GM19455 (cell line): Measurements from ENCODE around the gene TRANK1.
"Not testable (repeated sequence)": the region's sequence is repeated elsewhere in the genome, so short reads cannot be mapped to it uniquely, and the experiment has no call there.

Experiments used
- ATAC-seq: cut with Tn5 transposase; IDR thresholded peaks from one replicate; pipeline ENCODE4 v1.9.1; 2021; ENCODE audit not compliant: unreplicated experiment

Gene TRANK1

DNA sequence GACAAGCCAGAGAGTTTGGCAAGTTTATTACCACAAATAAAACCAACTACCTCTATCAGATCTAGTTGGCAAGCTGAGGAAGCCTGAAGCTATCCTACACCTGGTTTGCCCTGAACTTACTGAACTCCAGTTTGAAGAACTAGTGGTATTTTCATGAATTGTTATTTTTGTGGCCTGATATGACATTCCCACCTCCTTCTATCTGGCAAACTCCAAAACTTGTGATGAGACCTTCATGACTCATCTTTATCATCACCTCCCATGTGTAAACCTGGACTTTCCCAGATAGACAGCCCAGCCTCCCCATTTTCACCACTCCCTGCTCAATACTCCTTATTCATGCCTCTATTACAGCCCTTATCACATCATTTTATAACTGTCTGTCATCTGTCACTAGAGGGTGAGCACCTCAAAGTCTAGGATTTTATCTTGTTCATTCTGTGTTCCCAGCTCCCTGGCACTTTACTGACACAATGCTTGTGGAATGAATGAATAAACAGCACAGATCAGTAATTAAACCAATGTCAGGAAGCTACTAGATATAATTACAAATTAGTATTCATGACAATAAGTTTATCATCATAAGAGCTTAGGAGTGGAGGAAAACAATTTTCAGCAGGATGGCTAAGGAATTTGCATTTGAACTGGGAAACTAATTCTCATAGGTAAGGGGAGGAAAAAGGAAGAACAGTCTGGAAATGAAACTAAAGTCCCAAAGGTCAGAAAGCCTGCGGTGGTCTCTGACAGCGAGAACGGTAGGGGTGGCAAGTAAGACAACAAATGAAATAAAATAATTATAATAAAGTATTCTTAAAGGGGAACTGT, 13.2 kb upstream of the TRANK1 start:
- no peak for ATAC-seq

DNA sequence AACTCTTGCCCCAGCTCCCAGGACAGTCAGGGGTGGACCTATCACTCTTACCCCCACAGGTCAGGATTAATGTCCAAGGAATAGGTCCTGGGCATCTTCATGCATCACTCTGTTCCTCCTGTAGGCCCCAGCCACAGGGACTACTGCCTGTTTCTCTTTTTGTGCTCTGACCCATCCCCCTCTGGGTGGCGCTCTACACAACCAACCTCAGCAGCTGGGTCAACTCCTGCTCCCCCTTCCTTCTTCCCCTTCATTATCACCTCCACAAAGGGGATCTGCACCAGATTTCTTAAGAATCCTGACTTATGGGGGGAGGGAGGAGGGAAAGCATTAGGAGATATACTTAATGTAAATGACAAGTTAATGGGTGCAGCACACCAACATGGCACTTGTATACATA, 12.2 kb upstream of the TRANK1 start:
- no peak for ATAC-seq

DNA sequence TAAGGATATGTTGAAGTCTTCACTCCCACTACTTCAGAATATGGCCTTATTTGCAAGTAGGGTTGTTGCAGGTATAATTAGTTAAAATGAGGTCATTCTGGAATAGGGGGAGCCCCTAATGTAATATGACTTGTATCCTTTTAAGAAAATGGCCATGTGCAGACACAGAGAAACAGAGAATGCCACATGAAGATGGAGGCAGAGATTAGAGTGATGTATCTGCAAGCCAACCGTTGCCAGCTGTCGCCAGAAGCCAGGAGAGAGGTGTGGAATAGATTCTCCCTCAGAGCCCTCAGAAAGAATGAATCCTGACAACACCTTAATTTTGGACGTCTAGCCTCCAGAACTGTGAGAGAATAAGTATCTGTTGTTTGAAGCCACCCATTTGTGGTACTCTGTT, 11.3 kb upstream of the TRANK1 start:
- no peak for ATAC-seq

DNA sequence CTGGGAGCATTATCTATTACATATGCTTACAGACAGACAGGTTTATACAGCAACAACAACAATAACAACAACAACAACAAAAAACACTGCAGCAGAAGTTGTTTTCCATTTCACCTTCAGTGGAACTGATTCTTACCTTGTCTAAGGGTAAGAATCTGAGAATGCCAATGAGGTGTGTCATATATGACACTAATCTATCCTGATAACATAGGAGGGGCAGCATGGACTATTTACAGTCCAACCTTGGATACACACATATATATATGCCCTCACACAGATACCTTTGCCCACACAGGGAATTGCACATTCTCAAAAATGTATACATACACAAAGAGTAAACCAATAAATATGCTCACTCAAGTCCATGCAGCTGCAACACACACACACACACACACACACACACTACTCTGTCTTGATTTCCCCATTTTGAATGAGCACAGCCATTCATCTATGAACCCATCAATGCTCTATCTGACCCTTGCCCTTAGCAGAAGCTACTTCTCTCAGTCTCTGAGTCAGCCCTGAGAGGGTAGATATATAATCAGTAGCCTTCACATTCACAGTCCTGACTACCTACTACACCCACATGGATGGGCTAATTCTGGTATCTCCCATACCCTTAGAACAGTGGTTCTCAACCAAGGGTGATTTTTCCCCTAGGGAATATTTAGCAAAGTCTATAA, 9.7 kb upstream of the TRANK1 start:
- no peak for ATAC-seq

DNA sequence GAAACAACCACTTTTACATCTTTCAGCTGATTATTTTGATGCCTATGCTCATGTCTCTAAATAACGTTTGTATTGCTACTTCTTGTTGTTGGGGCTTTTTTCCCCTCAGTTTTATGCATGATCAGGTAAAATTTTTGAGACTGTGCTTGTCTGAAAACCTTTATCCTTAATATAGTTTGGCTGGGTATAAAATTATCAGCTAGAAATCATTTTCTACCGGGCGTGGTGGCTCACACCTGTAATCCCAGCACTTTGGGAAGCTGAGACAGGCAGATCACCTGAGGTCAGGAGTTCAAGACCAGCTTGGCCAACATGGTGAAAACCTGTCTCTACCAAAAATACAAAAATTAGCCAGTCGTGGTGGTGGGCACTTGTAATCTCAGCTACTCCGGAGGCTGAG, 3.0 kb upstream of the TRANK1 start:
- not testable (repeated sequence) for ATAC-seq

DNA sequence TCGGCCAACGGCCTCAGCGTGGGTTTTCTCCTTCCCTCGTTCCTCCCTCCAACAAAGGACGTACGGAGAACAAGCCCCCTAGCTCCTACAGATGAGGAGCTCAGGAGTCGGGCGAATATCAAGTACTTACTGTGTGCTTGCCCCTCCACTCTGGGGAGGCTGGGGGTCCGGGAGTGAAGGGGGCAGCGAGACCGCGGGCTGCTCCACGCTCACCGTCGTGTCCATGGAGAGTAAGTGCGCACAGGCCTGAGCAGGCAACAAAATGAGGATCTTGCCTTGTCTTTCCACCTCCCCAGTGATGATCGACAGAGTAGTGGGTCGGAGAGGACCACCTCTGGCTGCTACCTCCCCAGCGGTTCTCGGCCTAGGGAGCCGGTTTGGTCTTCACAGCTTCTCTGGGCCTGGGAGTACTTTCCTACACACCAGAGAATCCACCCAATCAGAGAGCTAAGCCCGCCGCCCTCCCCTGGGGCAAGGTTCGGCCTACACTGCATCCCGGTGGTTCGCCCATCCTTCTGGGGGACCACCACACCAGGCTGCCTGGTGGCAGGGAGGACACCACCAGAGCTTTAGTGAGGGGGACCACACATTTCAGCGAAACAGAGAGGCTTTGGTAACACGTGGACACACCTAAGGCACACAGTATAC, 603 bp upstream of the TRANK1 start:
- ATAC-seq = no peak

DNA sequence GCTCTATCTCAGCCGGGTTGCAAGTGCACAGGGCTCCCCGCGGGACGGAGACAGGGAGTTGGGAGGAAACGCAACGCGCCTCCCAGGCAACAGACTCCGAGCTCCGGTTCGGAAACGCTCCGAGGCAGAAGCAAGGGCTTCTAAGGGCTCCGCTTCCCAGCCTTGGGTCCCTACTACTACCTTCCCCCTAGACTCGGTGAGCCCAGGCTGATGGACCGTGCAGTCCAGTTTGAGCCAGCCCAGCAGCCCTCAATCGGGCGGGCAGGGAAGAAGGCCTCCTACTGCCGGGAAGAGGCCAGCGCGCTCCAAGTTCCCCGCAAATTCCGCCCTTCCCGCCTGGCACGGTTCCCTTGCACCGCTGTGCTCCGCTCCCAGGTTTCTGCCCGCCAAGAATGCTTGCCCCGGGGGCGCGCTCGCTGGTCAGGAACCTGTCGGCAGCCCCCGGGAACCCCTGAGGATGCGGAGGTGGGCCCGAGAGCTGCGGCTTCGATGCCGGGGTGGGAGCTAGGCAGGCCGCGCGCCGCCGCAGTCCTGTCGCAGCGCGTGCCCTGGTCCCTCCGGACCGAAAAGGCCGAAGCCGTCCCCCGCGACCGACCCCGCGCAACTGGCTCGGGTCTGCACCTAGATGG, 728 bp downstream of the TRANK1 start:
- peak; percentile 61 for ATAC-seq

DNA sequence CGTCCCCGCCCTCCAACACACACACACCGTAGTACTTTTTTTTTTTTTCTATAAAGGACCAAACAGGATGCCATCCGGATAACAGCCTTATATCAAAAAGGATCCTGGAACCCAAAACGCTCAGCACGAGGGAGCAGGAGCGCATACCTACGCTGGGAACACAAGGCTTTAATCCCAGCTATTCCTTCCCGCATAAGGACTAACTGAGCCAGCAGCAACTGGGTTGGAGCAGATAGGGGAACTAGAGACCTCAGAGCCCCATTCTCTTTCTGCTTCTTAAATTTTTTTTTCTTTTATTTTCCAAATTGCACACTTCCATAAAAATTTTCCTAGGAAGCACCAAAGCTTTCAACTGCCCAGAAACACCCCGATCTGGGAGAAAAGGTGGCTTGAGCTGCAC, 1.3 kb downstream of the TRANK1 start:
- no peak for ATAC-seq

DNA sequence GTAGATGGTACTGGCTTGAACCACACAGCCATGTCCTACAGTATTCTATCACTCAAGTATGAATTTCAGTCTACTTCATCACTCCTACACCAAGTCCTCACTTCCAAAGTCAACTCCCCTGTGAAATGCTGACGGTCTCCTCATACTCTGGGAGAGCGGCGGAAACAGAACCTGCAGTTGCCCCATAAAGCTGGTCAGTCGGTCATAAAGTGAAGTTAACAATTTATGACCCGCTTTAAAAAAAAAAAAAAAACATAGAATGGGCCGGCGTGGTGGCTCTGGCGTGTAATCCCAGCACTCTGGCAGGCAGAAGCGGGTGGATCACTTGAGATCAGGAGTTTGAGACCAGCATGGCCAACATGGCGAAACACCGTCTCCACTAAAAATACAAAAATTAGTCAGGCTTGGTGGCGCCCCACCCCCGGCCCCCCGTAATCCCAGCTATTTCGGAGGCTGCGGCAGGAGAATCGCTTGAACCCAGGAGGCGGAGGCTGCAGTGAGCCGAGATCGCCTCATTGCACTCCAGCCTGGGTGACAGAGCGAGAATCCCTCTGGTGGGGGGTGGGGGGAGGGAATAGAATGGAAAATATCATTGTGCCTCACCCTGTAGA, 2.1 kb downstream of the TRANK1 start:
- no peak for ATAC-seq

DNA sequence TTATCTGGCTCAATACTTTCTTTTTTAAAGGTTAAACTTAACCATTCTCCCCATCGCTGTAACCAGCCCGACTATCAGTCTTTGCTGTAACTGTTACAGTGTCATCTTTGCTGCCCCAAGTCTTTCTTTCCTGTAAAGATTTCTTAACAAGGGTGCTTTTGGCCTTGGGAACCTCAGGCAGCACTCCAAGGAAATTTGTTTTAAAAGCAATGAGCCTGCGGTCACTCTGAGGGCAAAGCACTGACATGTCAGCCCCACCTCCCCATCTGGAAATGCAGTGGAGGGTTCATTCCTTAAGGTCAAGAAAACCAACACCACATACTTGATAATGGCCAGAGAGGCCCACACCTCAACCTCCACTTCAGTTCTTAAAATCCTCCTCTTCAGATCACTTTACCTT, 3.2 kb downstream of the TRANK1 start:
- no peak for ATAC-seq

DNA sequence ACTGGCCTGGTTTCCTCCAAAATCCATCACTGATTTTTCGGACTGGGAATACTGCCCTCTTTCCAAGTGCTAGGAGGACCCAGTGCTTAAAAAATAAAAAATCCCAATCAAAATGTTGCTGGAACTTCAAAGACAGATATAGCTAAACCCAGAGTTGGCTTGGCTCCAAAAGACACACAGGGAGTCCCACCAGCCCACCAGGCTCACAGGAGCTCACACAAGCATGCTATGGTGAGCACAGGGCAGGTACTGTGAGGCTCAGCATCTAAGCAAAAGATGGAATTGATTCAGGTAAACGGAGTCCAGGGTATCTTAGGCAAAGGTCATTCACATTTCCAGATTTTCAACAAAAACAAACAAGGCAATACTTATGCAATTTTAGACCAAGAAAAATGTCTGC, 3.7 kb downstream of the TRANK1 start:
- ATAC-seq = no peak

DNA sequence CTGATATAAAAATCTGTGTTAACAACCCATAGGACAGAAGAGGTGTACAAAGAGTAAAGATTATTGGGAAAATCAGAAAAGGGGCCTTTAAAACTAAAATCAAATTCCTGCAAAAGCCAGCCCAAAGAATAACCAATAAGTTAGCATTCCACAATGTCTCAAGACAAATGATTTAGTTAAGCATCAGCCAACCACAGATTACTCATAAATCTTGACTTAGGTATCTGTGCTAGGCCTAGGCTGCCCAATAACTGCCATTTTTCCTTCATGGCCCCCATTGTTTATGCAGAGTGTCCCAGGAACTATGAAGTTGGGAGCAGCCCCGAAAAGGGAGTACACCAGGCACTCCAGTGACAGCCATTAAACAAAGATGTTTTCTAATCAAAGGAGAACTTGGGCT, 7.4 kb downstream of the TRANK1 start:
- ATAC-seq = no peak

DNA sequence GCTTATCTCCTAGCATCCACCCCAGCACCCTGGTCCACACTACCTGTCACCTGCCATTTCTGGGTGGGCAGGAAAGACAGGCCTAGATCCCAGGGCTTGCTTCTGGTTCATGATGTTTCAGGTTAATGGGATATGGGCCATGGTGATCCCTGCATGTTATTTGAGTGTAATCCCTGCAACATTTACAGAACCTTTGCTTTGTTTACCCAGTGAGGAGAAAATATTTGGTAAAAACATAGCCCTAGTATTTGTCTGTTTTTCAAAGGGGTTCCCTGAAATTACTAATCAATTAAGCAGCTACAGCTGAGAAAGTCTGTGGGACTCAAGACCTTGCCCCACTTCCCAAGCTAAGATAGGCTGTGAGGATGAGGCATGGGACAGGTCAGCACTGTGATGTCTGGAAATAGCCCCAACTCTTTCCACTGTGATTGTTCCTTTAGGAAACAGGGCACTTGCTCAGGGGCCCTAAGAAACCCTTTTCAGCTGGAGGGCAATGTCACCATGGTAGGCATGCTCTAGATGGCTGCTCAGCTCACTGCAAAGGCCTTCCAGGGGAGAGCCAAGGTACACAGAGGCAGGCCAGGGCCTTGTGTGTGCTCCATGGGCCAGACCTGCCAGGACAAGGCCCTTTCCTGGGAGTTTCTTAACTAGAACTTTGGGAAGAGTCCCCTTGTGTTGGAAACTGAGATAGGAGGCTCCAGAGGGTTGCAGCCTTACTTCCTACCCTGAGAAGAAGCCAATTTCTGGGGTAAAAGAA, 11.1 kb downstream of the TRANK1 start:
- ATAC-seq = no peak

DNA sequence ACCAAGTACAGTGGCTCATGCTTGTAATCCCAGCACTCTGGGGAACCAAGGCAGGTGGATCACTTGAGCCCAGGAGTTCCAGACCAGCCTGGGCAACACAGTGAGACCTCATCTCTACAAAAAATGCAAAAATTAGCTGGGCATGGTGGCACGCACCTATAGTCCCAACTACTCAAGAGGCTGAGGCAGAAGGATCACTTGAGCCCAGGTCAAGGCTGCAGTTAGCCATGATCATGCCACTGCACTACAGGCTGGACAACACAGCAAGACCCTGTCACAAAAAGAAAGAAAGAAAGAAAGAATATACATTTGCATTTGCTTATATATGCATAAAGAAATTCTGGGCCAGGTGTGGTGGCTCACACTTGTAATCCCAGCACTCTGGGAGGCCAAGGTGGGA, 13.4 kb downstream of the TRANK1 start:
- ATAC-seq = not testable (repeated sequence)

DNA sequence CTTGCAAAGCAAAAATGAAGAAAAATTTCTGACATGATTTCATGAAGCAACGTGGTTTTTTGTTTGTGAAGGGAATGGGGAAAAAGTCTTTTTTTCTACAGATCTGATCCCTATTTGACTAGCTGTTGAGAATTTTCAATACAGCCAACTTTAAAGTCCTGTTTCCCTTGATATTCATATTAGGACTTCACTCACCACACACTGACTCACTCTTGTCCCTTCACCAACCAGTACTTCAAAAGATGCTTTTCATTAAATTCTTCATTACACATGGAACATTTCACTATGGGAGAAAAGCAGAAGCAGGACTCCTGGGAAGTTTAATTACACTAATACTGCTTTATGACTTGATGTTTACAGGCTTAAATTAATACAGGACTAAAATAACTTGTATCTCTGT, 16.6 kb downstream of the TRANK1 start:
- no peak for ATAC-seq

DNA sequence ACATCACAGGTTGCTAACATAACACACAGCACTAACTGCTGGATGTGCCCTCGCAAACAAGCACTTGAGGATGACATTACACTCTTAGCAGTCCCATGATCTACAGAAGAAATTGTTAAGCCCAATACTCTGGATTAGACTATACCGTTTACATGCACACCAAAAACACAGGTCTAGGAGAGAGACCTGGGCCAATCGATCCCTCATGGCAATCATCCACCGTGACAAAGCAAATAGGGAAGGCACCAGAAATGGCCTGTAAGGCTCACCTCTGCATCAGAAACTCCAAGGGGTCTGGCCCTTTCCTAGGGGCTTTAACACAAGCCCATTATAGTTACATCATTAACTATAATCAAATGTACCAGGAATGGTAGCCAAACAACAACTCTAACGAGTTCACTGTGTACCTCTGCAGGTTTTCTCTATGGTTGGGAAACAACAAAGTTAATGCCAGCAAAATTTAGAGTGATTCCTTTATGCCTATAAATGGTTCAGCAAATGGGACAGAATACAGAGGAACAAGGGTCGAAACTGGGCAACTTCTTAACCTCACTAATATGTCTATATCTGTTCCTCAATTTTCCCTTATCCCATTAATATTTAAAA, 18.5 kb downstream of the TRANK1 start:
- ATAC-seq = no peak

DNA sequence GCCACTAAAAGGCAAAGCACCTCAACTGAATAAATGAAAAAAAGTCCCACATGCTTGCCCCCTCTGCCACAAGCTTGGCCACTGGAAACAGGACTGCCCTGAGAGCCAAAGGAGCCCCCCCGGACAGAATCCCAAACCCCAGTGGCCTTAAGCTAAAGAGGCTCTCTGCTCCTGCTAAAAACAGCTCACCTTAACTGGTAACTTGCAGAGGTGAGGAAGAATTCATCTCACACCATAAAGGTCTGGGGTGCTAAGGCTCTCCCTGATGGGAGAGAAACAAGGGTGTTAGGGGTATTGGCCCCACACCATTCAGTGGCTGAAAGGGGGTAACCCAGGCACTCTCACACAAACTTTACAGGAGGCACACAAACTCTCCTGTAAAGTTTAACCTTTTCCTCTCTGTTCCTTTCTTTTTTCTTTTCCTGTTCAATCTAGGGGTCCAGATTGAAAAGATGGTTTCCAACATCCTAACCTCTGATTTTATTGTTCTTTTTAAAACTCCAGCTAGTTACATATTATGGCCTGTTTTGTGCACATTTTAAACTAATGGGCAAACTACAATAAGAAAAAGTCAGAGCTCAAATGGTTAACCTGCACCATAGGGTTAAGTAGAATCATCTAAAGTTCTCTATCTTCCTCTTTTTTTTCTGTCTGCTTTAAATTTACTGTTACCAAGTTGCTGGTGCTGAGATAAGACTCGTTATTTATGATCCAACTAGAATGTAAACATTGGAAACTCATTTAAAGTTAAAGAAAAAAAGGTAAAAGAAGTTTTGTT, 19.9 kb downstream of the TRANK1 start:
- no peak for ATAC-seq

DNA sequence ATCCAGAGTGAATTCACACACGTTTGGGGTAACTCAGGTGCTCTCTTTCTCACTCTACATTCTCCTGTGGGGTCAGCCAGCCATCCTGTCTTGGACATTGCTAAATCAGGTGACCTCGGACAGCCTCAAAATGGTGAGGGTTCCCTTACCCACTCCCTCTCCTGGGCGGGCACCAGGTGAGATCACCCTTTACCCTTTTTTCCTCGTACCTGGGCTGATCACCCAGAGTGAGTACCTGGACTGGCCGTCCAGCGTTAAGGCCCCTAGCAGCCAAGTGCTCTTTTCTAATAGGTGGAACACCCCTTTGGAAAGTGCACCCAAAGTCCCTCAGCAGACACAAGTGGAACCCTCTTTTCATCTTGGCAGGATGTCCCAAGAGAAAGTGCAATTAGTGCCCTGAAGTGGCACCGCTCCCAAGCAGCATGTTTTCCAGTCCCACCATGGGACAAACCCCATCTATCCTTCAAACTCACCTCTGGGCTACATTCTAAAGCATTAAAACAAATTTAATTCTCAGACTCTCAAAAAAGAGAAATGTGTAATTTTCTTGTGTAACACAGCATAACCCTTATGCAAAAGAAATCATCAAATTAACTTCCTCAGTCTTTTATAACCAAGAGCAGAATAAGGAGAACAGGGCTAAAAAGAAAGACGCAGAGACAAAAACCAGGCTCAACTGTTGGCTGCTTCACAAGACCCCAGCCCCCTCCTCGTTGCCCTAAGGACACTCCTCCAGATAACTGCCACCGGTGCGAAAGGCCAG, 20.7 kb downstream of the TRANK1 start:
- no peak for ATAC-seq

DNA sequence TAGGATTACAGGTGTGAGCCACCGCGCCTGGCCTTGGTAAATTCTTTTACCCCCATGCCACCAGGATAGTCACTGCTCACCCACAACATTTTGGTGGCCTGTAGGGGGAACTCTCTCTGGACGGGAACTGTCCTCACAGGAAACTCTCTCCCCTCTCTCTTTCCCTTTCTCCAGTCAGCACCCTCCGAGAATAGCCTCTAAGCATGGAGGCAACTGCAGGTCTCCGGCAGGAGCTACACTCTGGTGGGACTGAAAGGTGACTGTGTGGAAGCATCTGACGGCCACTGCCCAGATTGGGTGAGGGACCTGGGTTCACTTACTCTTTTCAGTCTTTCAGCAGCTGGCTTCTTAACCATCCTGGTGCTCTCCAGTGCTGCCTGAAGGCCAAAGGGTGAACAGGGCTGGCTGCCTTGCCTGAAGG, 21.3 kb downstream of the TRANK1 start:
- no peak for ATAC-seq
